ENCODE measurements around the gene TMSB15B. TPM values are rescaled to one million over a fixed set of nuclear protein-coding genes. Genes with fewer than 3 reads are reported as not detected.
"Not testable (repeated sequence)": the region's sequence is repeated elsewhere in the genome, so short reads cannot be mapped to it uniquely, and the experiment has no call there.

The TMSB15B gene
- 2.0 TPM for total RNA-seq

GRCh38 chrX:103962411-103963278 is at the start of gene TMSB15B:
TMSB15B (plus strand) TSS chrX:103962627.
- DNase-seq (ENCODE audit: low spot score) = not testable (repeated sequence)

GRCh38 chrX:103913356-103914020 is 48.9 kb upstream of the TMSB15B start:
- DNase-seq (ENCODE audit: low spot score) = no peak

DNA sequence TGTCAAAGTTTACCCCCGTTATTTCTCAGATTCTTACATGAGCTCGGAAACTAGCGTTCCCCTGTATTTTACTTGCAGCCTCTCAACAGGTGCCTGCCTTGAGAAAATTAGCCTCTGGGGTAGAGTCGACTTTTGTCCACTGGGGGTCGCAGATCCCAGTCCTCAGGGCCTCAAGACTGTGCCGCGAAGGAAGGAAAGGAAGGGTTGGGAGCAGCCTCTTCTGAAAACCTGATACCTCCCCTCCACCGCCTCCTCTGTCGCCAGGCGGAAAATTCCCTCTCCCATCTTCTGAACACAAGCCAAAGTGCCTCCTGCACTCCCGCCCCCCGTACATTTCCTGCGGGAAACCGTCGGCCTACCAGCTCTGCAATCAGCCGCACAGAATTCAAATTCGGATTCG is 44.4 kb upstream of the TMSB15B start:
- DNase-seq (ENCODE audit: low spot score) = peak; percentile 46

GRCh38 chrX:103918571-103919269 is 43.7 kb upstream of the TMSB15B start:
- DNase-seq (ENCODE audit: low spot score) = peak; percentile 44

- no peak for DNase-seq (ENCODE audit: low spot score)
These were observed 43.2 kb upstream of the TMSB15B start for GRCh38 chrX:103919270-103919637.

GRCh38 chrX:103920515-103920914 is 41.9 kb upstream of the TMSB15B start:
- DNase-seq (ENCODE audit: low spot score) = not testable (repeated sequence)

DNA sequence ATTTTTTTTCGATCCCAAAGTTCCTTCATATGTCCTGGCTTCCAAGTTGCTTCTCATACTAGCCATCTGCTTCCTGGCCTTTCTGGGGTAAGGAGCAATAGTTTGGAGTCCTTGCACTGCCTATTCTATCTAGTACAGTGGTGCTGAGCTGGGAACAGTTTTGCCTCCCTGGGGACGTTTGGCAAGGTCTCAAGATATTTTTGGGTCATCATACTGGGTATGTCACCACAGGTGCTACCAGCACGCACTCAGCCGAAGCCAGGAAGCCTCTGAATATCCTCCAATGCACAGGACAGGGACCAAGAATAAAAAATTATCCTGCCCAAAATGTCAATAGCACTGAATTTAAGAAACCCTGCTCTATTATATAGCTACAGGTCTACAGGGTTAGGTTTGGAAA is 35.4 kb upstream of the TMSB15B start:
- DNase-seq (ENCODE audit: low spot score) = no peak

- no peak for DNase-seq (ENCODE audit: low spot score)
These were observed 34.8 kb upstream of the TMSB15B start for GRCh38 chrX:103927633-103928032.

- no peak for DNase-seq (ENCODE audit: low spot score)
These were observed 30.3 kb upstream of the TMSB15B start for GRCh38 chrX:103932133-103932532.

DNA sequence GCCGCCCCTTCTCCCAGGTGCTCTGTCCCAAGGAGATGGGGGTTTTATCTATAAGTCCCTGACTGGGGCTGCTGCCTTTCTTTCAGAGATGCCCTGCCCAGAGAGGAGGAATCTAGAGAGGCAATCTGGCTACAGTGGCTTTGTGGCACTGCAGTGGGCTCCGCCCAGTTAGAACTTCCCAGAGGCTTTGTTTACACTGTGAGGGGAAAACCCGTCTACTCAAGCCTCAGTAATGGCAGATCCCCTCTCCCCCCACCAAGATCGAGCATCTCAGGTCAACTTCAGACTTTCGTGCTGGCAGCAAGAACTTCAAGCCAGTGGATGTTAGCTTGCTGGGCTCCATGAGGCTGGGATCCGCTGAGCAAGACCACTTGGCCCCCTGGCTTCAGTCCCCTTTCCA is 22.2 kb upstream of the TMSB15B start:
- not testable (repeated sequence) for DNase-seq (ENCODE audit: low spot score)

- no peak for DNase-seq (ENCODE audit: low spot score)
These were observed 21.0 kb upstream of the TMSB15B start for GRCh38 chrX:103941201-103941975.

DNA sequence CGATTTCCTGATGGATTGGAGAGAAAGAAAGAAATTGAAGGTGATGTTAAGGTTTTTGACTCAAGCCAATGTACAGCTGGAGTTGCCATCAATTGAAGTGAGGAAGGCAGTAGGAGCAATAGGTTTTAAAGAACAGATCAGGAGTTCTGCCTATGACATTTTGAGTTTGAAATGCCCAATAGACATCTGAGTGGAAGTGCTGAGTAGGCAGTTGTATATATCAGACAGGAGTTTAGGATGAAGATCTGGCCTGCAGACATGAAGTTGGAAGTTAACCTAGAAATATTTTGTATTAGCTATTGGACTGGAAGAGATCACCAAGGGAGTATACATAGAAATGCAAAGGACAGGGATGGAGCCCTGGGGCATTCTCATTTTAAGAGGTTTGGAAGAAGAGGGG is 12.9 kb upstream of the TMSB15B start:
- no peak for DNase-seq (ENCODE audit: low spot score)

DNA sequence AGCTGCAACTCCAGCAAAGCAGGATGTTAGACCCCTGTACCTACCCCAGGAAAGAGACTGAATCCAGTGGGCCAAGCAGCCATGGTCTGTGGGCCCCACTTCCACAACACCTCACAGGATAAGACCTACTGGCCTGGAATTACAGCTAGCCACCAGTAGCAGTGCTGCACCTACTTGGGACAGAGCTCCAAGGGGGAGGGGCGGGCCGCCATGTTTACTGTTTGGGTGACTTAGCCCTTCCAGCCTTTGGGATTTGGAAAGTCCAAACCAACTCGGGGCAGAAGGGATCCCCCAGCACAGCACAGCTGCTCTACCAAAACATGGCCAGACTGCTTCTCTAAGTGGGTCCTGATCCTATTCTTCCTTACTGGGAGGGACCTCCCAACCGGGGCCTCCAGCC is 9.1 kb upstream of the TMSB15B start:
- DNase-seq (ENCODE audit: low spot score) = no peak

DNA sequence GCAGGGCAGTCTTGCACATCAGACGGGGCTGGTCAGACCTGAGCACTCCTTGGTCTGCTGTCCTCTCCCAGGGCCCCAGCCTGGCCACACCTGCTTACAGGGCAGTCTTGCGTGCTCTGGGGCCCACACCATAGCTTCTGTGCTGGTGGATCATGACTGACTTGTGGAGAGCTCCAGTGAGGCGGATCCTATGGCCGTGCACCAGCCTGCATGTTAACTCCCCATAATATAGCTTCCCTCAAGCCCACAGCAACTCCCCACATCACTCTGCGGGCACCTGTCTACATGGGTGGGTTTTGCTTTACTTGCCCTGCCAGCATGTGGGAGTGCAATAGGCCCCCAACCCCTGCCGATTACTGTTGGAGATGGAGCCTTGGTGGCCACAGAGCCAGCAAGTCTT is 8.2 kb upstream of the TMSB15B start:
- DNase-seq (ENCODE audit: low spot score) = no peak

- not testable (repeated sequence) for DNase-seq (ENCODE audit: low spot score)
These were observed 1.8 kb upstream of the TMSB15B start for GRCh38 chrX:103960599-103960998.

DNA sequence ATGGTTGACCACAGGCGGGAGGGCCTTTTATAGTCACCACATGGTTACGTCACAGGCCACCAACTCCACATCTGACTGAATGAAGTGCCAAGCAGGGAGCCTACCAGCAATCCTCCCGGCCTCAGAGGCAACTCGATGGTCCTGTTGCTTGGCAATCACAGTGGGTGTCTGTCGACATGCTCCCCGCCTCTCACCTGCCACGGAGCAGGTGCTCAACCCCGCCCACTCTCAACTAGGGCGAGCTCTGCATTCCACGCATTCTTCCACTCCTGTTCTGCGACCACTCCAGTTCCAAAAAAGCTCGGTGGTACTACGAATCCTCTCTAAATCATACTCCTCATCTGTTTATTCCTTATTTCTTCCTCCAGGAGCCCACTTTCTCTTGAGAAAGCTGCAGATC is 21.1 kb downstream of the TMSB15B start:
- DNase-seq (ENCODE audit: low spot score) = not testable (repeated sequence)

DNA sequence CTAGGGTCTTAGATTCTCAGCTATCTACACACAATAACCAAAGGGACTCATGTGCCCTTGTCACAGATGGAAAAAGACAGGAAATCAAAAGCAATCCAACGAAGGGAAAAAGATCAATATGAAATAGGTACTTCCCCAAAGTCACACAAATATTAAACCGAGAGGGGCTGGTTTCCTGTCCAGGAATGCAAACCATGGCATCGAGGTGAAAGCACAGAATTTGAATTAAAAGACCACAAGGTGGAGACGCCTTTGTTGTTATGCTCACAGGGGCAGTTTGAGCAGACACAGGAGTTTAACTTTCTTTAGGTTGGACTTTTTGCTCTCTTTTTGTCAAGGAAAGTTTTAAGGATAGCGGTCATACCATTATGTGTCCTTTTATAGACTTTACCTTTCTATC is 36.8 kb downstream of the TMSB15B start:
- no peak for DNase-seq (ENCODE audit: low spot score)

GRCh38 chrX:104008831-104009230 is 46.4 kb downstream of the TMSB15B start:
- no peak for DNase-seq (ENCODE audit: low spot score)

GRCh38 chrX:104013158-104013557 is 50.7 kb downstream of the TMSB15B start:
- DNase-seq (ENCODE audit: low spot score) = no peak

DNA sequence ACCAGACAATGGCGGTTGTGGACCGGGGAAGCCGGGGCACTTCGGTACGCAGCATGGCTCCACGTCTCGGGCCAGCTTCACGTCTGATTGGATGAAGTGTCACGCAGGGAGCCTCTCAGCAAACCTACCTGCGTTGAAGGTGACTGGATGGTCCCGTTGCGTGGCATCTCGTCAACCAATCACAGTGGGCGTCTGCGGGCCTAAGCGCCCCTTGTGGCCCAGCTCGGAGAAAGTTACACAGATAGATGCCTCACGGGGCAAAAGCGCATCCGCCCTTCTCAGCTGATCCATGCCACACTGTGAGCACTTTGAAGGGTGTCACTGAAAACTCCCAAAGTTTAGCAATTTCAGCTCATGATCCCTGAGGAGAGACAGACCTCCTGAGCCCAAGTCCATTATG is 51.2 kb downstream of the TMSB15B start, which contains the start of gene H2BW1:
H2BW1 (minus strand) TSS at position 103 of the 400 bp plus-strand sequence. CDS start 132 bp downstream, outside the sequence.
- DNase-seq (ENCODE audit: low spot score) = no peak

DNA sequence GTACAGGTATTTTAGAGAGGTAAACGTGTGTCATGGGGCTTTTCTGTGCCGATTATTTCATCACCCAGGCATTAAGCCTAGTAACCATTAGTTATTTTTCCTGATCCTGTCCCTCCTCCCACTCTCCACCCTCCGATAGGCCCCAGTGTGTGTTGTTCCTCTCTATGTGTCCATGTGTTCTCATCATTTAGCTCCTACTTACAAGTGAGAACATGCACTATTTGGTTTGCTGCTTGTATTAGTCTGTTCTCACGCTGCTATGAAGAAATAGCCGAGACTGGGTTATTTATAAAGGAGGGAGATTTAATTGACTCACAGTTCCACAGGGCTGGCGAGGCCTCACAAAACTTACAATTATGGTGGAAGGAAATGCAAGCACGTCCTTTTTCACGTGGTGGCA is 53.1 kb downstream of the TMSB15B start:
- not testable (repeated sequence) for DNase-seq (ENCODE audit: low spot score)
